ENCODE measurements around the gene DYNC2H1.

Gene DYNC2H1

GRCh38 chr11:103108933-103109817 lies at the start of gene DYNC2H1:
Gene DYNC2H1, plus strand, starts transcription at chr11:103109426. Its CDS starts 149 bp downstream, at chr11:103109575.
- DNase-seq (ENCODE audit: extremely low read depth in 1 of 2, low read depth in 1 of 2) = peak; percentile 71 to 73

GRCh38 chr11:103061656-103062055 lies 47.6 kb upstream of the DYNC2H1 start:
- DNase-seq (ENCODE audit: extremely low read depth in 1 of 2, low read depth in 1 of 2) = no peak

- DNase-seq (ENCODE audit: extremely low read depth in 1 of 2, low read depth in 1 of 2) = no peak
Measured at GRCh38 chr11:103067118-103067517, 42.1 kb upstream of the DYNC2H1 start.

- DNase-seq (ENCODE audit: extremely low read depth in 1 of 2, low read depth in 1 of 2) = no peak
Measured at GRCh38 chr11:103069367-103069766, 39.9 kb upstream of the DYNC2H1 start.

GRCh38 chr11:103070142-103070541 lies 39.1 kb upstream of the DYNC2H1 start:
- DNase-seq (ENCODE audit: extremely low read depth in 1 of 2, low read depth in 1 of 2) = no peak

GRCh38 chr11:103071008-103071407 lies 38.2 kb upstream of the DYNC2H1 start:
- no peak for DNase-seq (ENCODE audit: extremely low read depth in 1 of 2, low read depth in 1 of 2)

GRCh38 chr11:103076361-103076760 lies 32.9 kb upstream of the DYNC2H1 start:
- DNase-seq (ENCODE audit: extremely low read depth in 1 of 2, low read depth in 1 of 2) = no peak

- no peak for DNase-seq (ENCODE audit: extremely low read depth in 1 of 2, low read depth in 1 of 2)
Measured at GRCh38 chr11:103077554-103077953, 31.7 kb upstream of the DYNC2H1 start.

GRCh38 chr11:103078710-103079109 lies 30.5 kb upstream of the DYNC2H1 start:
- DNase-seq (ENCODE audit: extremely low read depth in 1 of 2, low read depth in 1 of 2) = no peak

- DNase-seq (ENCODE audit: extremely low read depth in 1 of 2, low read depth in 1 of 2) = no peak
Measured at GRCh38 chr11:103079833-103080232, 29.4 kb upstream of the DYNC2H1 start.

GRCh38 chr11:103085758-103086365 lies 23.4 kb upstream of the DYNC2H1 start:
- DNase-seq (ENCODE audit: extremely low read depth in 1 of 2, low read depth in 1 of 2) = no peak

- no peak for DNase-seq (ENCODE audit: extremely low read depth in 1 of 2, low read depth in 1 of 2)
Measured at GRCh38 chr11:103086461-103086860, 22.8 kb upstream of the DYNC2H1 start.

GRCh38 chr11:103091064-103091800 lies 18.0 kb upstream of the DYNC2H1 start:
- DNase-seq (ENCODE audit: extremely low read depth in 1 of 2, low read depth in 1 of 2) = no peak

- peak; percentile 88 to 94 for DNase-seq (ENCODE audit: extremely low read depth in 1 of 2, low read depth in 1 of 2)
Measured at GRCh38 chr11:103091801-103092524, 17.3 kb upstream of the DYNC2H1 start, which contains the start of gene DCUN1D5. Gene DCUN1D5, minus strand, starts transcription at chr11:103092160. Its CDS starts 288 bp downstream, at chr11:103091872.

GRCh38 chr11:103097279-103097678 lies 11.9 kb upstream of the DYNC2H1 start:
- no peak for DNase-seq (ENCODE audit: extremely low read depth in 1 of 2, low read depth in 1 of 2)

- DNase-seq (ENCODE audit: extremely low read depth in 1 of 2, low read depth in 1 of 2) = no peak
Measured at GRCh38 chr11:103109818-103110388, 677 bp downstream of the DYNC2H1 start.

- DNase-seq (ENCODE audit: extremely low read depth in 1 of 2, low read depth in 1 of 2) = no peak
Measured at GRCh38 chr11:103110391-103110790, 1.2 kb downstream of the DYNC2H1 start.

- DNase-seq (ENCODE audit: extremely low read depth in 1 of 2, low read depth in 1 of 2) = no peak
Measured at GRCh38 chr11:103111400-103111799, 2.2 kb downstream of the DYNC2H1 start.

- no peak for DNase-seq (ENCODE audit: extremely low read depth in 1 of 2, low read depth in 1 of 2)
Measured at GRCh38 chr11:103112364-103112763, 3.1 kb downstream of the DYNC2H1 start.

GRCh38 chr11:103114836-103115235 lies 5.6 kb downstream of the DYNC2H1 start:
- no peak for DNase-seq (ENCODE audit: extremely low read depth in 1 of 2, low read depth in 1 of 2)
